ENCODE results near the gene CRABP1. TPM values are rescaled to one million over a fixed set of nuclear protein-coding genes. Genes with fewer than 3 reads are reported as not detected.

Gene CRABP1
- not detected in 2 replicates for total RNA-seq (ENCODE audit: low replicate concordance)

DNA sequence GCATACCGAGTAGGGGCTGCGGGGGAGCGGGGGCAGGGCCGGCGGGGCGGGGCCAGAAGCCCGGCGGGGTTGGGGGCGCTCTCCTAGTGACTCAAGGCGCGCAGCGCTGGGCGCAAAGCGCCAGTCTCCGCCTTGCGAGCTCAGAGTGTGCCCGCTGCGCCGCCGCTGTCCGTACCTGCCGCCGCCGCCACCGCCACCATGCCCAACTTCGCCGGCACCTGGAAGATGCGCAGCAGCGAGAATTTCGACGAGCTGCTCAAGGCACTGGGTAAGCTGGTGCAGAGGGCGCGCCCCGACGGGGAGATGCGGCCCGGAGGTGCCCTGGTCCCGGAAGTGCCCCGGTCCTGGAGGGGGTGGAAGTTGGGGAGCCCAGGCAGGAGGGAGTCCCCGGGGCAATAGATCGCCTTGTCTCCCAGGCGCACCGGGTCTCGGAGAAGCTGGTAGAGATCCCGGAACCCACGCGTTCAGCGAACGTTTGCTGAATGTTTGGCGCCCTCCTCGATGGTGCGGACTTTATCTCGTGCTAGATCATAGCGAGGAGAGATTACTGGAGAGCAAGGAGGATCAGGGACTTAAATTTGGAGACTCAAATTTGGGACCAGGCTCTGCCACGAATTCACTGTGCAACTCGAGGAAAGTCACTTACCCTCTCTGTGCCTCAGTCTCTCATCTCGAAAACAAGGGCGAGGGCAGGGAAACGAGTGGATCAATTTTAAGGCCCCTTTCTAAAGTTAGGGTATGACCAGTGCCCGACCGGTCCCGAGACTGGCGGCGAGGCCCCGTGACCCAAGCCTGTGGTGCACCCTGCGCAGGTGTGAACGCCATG is at the start of gene CRABP1:
Gene CRABP1, plus strand, starts transcription at position 123 of the 826 bp plus-strand sequence. Its CDS starts 76 bp downstream, at position 199.
- H3K4me3 ChIP-seq (ENCODE audit: low read depth, low read length), result no peak within 1 kb of the TSS
- DNase-seq (ENCODE audit: low read depth), result no peak
- TF ChIP-seq, protein P1, sequence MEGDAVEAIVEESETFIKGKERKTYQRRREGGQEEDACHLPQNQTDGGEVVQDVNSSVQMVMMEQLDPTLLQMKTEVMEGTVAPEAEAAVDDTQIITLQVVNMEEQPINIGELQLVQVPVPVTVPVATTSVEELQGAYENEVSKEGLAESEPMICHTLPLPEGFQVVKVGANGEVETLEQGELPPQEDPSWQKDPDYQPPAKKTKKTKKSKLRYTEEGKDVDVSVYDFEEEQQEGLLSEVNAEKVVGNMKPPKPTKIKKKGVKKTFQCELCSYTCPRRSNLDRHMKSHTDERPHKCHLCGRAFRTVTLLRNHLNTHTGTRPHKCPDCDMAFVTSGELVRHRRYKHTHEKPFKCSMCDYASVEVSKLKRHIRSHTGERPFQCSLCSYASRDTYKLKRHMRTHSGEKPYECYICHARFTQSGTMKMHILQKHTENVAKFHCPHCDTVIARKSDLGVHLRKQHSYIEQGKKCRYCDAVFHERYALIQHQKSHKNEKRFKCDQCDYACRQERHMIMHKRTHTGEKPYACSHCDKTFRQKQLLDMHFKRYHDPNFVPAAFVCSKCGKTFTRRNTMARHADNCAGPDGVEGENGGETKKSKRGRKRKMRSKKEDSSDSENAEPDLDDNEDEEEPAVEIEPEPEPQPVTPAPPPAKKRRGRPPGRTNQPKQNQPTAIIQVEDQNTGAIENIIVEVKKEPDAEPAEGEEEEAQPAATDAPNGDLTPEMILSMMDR (IDR thresholded peaks at IDR 0.05; ENCODE audit: insufficient read depth, low read length), result no peak

DNA sequence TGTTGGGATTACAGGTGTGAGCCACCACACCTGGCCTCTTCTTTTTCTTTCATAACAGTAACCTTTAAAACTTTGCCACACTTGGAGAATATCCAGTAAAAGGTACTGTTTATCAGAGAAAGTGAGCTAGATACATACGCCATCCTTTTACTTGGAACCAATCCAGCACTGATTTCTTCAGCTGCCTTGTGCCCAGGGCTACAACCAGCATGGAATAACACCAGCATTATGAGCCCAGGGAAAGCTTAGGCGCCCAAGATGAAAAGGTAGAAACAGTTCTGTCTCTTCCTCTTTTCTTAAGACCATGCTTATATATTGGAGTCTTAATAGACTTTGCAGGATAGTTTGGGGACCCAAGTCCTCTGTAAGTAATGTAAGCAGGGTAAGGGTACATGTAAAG is 49.1 kb upstream of the CRABP1 start:
- DNase-seq (ENCODE audit: low read depth), result no peak
- TF ChIP-seq, protein P1 (IDR thresholded peaks at IDR 0.05; ENCODE audit: insufficient read depth, low read length), result no peak
- H3K4me3 ChIP-seq (ENCODE audit: low read depth, low read length), result no peak overlapping the region

GRCh38 chr15:78291698-78292097 is 48.5 kb upstream of the CRABP1 start:
- TF ChIP-seq, protein P1 (IDR thresholded peaks at IDR 0.05; ENCODE audit: insufficient read depth, low read length), result no peak
- DNase-seq (ENCODE audit: low read depth), result no peak
- no peak overlapping the region for H3K4me3 ChIP-seq (ENCODE audit: low read depth, low read length)

DNA sequence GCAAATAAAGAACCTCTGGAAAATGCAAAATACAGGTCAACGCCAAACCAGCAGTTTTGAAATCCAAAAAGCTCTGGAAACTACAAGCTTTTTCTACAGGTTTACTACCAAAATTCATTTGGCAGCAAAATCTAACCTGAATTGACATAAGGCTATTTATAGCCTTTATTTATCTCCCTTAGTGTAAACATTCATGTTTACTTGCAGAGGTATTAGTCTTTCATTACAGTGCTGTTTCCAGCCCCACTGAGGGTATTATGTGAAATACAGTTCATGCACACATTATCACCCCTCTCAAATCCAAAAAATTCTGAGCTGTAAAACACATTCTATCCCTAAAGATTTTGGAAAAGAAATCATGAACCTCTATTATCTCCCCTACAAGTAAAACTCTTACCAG is 47.9 kb upstream of the CRABP1 start:
- H3K4me3 ChIP-seq (ENCODE audit: low read depth, low read length), result no peak overlapping the region
- DNase-seq (ENCODE audit: low read depth), result no peak
- TF ChIP-seq, protein P1 (IDR thresholded peaks at IDR 0.05; ENCODE audit: insufficient read depth, low read length), result no peak

DNA sequence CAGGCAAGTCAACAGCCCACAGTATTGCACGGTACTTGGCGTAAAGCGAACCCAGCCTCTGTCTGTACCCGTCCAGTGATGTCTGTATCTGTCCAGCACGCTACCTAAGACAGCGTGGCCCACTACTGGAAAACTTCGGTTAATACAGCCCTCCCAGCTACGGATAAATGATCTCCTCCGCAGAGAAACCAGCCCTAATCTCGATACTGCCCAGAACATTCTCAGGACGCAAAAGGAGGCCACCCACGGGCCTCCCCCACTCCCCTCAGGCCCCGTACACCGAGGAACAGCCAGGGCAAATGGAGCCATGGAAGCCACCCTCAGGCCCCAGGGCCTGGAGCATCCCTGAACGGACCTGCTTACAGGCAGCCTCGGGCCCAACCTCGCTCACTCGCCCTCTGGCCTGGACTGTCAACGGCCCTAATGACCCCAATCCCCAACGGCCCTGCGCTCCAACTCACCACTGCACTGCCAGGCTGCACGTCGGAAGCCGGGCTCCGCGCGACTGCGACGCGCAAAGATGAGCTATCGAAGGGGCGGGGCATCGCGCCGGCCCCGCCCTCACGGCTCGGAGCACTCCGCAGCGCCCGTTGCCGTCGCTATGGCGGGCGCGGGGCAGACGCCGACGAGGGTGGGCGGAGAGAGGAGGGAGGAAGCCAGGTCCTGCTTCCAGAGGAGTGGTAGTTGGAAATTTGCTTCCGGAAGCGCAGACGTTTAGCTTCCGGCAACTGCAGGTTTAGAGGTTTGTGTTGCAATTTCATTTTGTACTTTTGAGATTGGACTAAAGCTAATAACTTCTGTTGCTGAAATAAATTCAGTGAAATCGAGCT is 40.8 kb upstream of the CRABP1 start, which contains the start of gene SKIC8:
Gene SKIC8, minus strand, starts transcription at position 509 of the 830 bp plus-strand sequence. CDS start 3,923 bp downstream, outside the sequence.
- TF ChIP-seq, protein P1 (IDR thresholded peaks at IDR 0.05; ENCODE audit: insufficient read depth, low read length), result peak; percentile 6
- peak; percentile 90 for DNase-seq (ENCODE audit: low read depth)
- H3K4me3 ChIP-seq (ENCODE audit: low read depth, low read length), result peak within 1 kb of the TSS; percentile 100

- DNase-seq (ENCODE audit: low read depth), result no peak
- no peak overlapping the region for H3K4me3 ChIP-seq (ENCODE audit: low read depth, low read length)
- TF ChIP-seq, protein P1 (IDR thresholded peaks at IDR 0.05; ENCODE audit: insufficient read depth, low read length), result no peak
These were observed 38.8 kb upstream of the CRABP1 start for GRCh38 chr15:78301326-78301725.
